ENCODE measurements around the gene SPATC1L.

The SPATC1L gene

GRCh38 chr21:46120301-46121285, 63.7 kb downstream of the SPATC1L start:
- DNase-seq (ENCODE audit: low read depth in 2 of 2), result no peak

DNA sequence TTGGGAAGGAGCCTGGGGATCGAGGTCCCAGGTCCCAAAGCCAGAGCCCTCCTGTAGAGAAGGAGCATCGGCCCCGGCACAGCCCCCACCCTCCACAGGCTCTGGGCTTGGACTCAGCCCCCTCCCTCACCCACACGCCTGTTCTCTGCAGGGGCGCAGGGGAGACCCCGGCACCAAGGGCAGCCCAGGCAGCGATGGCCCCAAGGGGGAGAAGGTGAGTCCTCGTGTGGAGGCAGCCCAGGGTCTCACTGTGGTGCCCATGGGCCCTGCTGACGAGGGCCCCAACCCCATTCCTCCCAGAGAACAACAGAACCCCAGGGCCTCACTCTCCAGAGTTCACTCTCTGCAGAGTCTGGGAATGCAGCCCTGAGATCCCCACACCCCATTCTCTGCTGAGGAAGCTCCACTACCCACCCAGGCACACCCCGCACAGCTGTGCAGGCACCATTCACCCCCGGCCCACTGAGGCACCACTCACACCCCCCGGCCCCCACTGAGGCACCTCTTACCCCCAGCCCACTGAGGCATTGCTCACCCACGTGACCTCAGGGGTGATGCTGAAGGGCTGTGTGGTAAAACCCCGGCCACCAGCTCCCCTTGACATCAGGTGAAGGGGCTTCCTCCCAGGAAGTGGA, 64.5 kb downstream of the SPATC1L start:
- DNase-seq (ENCODE audit: low read depth in 2 of 2), result no peak

GRCh38 chr21:46119144-46119636, 65.1 kb downstream of the SPATC1L start:
- no peak for DNase-seq (ENCODE audit: low read depth in 2 of 2)

DNA sequence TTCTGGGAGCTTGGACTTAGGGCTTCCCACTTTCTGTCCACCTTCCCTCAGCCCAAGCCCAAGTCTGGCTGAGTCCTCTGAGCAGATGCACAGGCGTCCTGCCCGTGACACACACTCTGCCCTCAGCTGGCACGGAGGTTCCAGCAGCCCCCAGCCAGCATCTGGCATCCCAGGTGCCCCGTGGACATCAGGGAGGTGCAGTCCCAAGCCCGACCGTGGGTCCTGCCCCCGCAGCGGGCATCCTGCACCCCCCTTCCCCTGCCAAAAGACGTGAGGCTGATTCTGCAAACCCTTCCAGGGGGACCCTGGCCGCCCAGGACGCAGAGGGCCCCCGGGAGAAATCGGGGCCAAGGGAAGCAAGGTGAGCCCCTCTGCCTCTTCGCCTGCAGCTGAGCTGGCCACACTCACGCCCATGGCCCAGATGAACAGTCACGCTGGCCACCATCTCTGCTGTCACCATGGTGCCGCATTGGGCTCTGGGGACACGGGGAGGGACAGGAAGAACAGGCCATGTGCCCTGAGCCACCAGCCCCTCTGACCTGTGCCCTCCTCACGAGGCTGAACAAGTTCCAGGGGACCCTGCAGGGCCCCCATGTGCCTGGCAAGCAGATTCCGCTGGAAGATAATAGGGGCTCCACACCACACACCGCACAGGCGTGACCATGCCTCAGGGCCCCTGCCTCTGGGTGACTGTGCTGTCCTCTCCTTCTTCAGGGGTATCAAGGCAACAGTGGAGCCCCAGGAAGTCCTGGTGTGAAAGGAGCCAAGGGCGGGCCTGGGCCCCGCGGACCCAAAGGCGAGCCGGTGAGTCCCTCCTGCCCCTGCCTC, 65.7 kb downstream of the SPATC1L start:
- DNase-seq (ENCODE audit: low read depth in 2 of 2), result no peak

GRCh38 chr21:46117586-46118315, 66.5 kb downstream of the SPATC1L start:
- no peak for DNase-seq (ENCODE audit: low read depth in 2 of 2)

DNA sequence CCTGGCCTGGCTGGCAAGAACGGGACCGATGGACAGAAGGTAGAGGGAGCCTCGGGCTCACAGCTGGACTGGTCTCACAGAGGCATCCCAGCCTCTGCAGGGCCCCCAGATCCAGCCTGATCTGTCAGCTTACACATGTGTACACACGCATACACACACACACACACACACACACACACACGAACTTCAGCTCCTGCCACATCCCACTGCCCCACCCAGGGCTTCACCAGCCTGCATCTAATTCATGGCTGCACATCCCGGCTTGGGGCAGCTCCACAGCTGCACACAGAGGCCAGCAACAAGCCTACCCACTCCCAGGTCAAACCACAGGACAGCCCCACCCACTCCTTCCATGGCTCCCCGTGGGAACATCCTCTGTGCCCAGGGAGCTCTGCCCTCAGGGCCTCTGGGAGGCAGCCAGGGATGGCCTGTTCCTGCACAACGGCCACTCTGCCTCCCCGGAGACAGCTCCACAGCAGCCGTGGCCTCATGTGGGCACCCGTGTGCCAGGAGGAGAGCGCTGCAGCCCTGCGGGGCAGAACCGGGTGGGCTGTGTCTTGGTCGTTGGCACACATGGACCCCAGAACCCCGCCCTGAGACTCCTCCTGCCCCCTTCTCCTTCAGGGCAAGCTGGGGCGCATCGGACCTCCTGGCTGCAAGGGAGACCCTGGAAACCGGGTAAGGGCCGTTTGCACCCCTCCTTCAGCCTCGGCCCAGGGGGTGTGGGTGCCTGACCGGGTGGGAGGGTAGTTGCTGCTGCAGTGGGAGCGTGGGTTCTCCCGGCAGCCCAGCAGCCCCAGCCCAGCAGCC, 67.3 kb downstream of the SPATC1L start:
- no peak for DNase-seq (ENCODE audit: low read depth in 2 of 2)

- no peak for DNase-seq (ENCODE audit: low read depth in 2 of 2)
These were observed 68.0 kb downstream of the SPATC1L start for GRCh38 chr21:46116189-46116775.

DNA sequence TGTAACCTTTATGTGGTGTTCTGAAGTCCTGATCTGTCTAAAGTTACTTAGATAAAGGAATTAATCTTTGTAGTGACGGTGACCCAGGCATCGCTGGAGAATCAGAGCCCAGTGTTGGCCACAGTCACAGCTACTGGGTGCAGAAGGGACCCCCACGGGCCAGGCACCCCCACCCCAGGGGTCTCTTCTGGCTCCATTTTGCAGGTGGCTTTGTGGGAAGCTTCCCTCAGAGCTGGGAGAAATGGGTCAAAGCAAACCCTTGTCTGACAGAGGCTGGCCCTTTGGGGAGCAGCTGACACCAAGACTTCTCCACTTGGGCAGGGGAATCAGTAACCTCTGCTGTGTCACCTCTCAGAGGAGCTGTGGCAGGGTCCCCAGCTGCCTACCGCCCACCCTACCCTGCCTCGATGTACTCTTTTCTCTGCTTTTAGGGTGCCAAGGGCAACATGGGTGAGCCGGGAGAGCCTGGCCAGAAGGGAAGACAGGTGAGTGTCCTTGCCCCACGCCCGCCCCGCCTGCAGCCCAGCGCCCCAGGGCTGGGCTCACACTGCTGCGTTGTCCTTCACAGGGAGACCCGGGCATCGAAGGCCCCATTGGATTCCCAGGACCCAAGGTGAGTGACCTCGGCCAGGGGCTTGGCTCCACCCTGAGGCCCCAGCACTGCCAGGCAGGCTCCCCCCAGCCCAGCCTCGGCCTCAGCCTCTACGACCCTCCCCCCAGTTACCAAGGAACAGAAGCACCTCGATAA, 68.6 kb downstream of the SPATC1L start:
- no peak for DNase-seq (ENCODE audit: low read depth in 2 of 2)

- no peak for DNase-seq (ENCODE audit: low read depth in 2 of 2)
These were observed 69.3 kb downstream of the SPATC1L start for GRCh38 chr21:46114963-46115362.

GRCh38 chr21:46113497-46114176, 70.6 kb downstream of the SPATC1L start:
- no peak for DNase-seq (ENCODE audit: low read depth in 2 of 2)

DNA sequence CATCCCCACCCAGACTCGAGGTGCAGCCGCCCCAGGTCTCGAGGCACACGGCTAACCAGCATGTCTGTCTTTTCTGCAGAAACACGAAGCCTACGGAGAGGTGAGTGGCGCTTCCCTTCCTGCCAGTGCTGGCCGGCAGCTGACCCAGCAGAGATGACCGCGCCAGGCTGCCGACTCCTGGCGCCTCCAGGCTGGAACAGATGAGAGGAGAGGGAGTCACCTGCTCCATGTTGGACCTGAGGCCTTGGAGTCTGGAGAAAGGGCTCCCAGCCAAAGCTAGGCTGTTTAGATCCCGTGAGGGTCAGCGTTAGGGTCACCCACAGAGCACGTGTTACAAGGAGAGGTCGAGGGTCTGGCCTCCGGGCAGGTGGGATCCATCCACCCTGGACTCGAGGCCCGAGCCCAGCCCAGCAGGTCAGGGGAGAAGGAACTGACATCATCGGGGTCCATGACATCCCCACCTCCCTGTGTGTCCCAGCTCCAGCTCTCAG, 71.5 kb downstream of the SPATC1L start:
- no peak for DNase-seq (ENCODE audit: low read depth in 2 of 2)

- no peak for DNase-seq (ENCODE audit: low read depth in 2 of 2)
These were observed 72.2 kb downstream of the SPATC1L start for GRCh38 chr21:46111857-46112724.

DNA sequence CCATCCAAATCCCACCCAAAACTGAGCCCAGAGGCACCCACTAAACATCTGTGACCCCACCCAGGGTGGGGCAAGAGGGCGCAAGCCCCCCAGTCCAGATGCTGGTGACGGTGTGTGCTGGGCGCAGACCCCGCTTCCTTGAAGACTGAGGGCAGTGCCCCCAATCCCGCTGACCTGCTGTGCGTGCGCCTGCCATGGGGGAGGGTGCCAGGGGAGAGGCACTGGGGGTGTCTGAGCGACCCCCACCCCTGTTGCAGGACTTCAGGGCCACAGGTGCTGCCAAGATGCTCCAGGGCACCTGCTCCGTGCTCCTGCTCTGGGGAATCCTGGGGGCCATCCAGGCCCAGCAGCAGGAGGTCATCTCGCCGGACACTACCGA, 73.1 kb downstream of the SPATC1L start:
- DNase-seq (ENCODE audit: low read depth in 2 of 2), result no peak
